Fibroblast of lung (primary cell): ENCODE measurements around the gene PTPRM. TPM values are rescaled to one million over a fixed set of nuclear protein-coding genes. Genes with fewer than 3 reads are reported as not detected.

ENCODE experiments used
- DNase-seq, 2 donors: peaks; one replicate each; pipeline versions ENCODE4 v3.0.0 to v3.0.0-alpha.2; 2010; ENCODE audit warnings: low read depth in 2 of 2
- H2AFZ ChIP-seq: 2 replicates; pipeline ENCODE4 v1.5.1; 2012; ENCODE audit warnings: low read length, control low read depth, inconsistent platforms
- H3K27ac ChIP-seq: 2 replicates; pipeline ENCODE4 v1.5.1; 2011; ENCODE audit warnings: low read length, control low read depth; ENCODE audit not compliant: insufficient read depth
- H3K27me3 ChIP-seq: 2 replicates; pipeline ENCODE4 v1.5.1; 2011; ENCODE audit warnings: mild to moderate bottlenecking, low read length; ENCODE audit not compliant: control insufficient read depth, insufficient read depth
- H3K36me3 ChIP-seq: 2 replicates; pipeline ENCODE4 v1.5.1; 2011; ENCODE audit warnings: low read length; ENCODE audit not compliant: control insufficient read depth, insufficient read depth
- H3K4me1 ChIP-seq: 2 replicates; pipeline ENCODE4 v1.5.1; 2011; ENCODE audit warnings: low read length; ENCODE audit not compliant: control insufficient read depth, insufficient read depth; ENCODE audit errors: extremely low read depth
- H3K4me2 ChIP-seq: 2 replicates; pipeline ENCODE4 v1.5.1; 2011; ENCODE audit warnings: low read length, control low read depth; ENCODE audit not compliant: insufficient read depth; ENCODE audit errors: extremely low read depth
- H3K4me3 ChIP-seq, 4 experiments: fragments of 200-600 bp in 1 of 4; sonication (generic) in 1 of 4; replicated peaks in 1 of 4; 2 replicates each; pipeline ENCODE4 v1.5.1; 2011 to 2016; ENCODE audit warnings: low read length in 4 of 4, low read depth in 3 of 4, mild to moderate bottlenecking in 3 of 4, control low read depth in 2 of 4, inconsistent platforms in 1 of 4, mixed read lengths in 1 of 4; ENCODE audit not compliant: insufficient read depth in 1 of 4; ENCODE audit errors: control extremely low read depth in 1 of 4
- H3K79me2 ChIP-seq: 2 replicates; pipeline ENCODE4 v1.5.1; 2012; ENCODE audit warnings: mild to moderate bottlenecking, low read length, inconsistent platforms; ENCODE audit not compliant: control insufficient read depth, insufficient read depth
- H3K9ac ChIP-seq: 2 replicates; pipeline ENCODE4 v1.5.1; 2011; ENCODE audit warnings: mild to moderate bottlenecking, low read length, control low read depth; ENCODE audit not compliant: insufficient read depth
- H3K9me3 ChIP-seq: 2 replicates; pipeline ENCODE4 v1.5.1; 2012; ENCODE audit warnings: low read depth, low read length; ENCODE audit not compliant: control insufficient read depth, insufficient read depth
- H4K20me1 ChIP-seq: 2 replicates; pipeline ENCODE4 v1.5.1; 2011; ENCODE audit warnings: low read length; ENCODE audit not compliant: control insufficient read depth, insufficient read depth; ENCODE audit errors: extremely low read depth
- EZH2 ChIP-seq: IDR thresholded peaks from 2 replicates; pipeline ENCODE4 v1.5.1; 2012; ENCODE audit warnings: low read length, control low read depth, mild to moderate bottlenecking; ENCODE audit errors: missing control alignments
- polyA plus RNA-seq, 2 donors: library from polyadenylated mRNA; depleted of rRNA in 1 of 2; stranded (reverse) in 1 of 2; unstranded in 1 of 2; fragments of >200 nt; gene quantifications; 2 replicates each; pipeline ENCODE4 v1.2.1, GENCODE V29; 2011 to 2012; ENCODE audit warnings: missing spikeins in 1 of 2
- total RNA-seq: library from RNA; depleted of rRNA; stranded (reverse); fragments of >200 nt; gene quantifications from 2 replicates; pipeline ENCODE4 v1.2.1, GENCODE V29; 2014
- TF ChIP-seq, protein P1 (sequence below), 2 donors: IDR thresholded peaks in 1 of 2; conservative IDR thresholded peaks in 1 of 2; 1 replicate in 1 of 2; 2 replicates in 1 of 2; pipeline ENCODE4 v1.5.1; 2011 to 2012; ENCODE audit warnings: low read length in 2 of 2, control low read depth in 1 of 2, inconsistent platforms in 1 of 2, low read depth in 1 of 2, mild to moderate bottlenecking in 1 of 2

The PTPRM gene
- total and polyA plus RNA-seq, 2 donors (not counting 1 experiment from before 2014, with no cell fraction given): 86.6 to 87.0 TPM

DNA sequence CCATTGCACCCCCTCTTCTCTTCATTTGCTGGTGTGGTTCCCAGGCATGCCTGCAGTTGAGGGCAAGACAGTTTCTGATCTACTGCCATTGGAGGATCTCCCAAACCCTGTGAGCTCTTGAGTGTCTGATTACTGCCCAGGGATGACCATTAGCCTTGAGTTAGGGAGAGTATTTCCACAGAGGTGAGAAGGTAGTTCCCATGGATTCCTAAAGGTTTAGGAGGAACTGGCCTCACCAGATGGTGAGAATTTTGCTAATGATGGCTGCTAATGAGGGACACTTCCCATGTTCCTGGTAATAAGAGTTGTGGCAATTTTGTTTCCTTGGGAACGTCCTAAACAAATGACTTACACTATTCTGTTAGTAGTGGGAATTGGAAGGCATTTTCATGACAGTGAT lies 42.5 kb downstream of the PTPRM start:
- Histone ChIP-seq H3K79me2 (peaks cover 2% of the 10 kb centered on the region), H3K4me3 (no peak overlapping the region), H3K9me3 (no peaks in the 10 kb centered on the region), H3K4me1 (peaks cover 7% of the 10 kb centered on the region), H3K4me2 (no peak overlapping the region), H3K9ac (no peak overlapping the region), H3K27ac (no peak overlapping the region), H3K27me3 (no peaks in the 10 kb centered on the region), H2AFZ (no peak overlapping the region), H3K36me3 (no peaks in the 10 kb centered on the region), H4K20me1 (no peaks in the 10 kb centered on the region)
- TF ChIP-seq EZH2: no peak
- TF ChIP-seq, protein P1, sequence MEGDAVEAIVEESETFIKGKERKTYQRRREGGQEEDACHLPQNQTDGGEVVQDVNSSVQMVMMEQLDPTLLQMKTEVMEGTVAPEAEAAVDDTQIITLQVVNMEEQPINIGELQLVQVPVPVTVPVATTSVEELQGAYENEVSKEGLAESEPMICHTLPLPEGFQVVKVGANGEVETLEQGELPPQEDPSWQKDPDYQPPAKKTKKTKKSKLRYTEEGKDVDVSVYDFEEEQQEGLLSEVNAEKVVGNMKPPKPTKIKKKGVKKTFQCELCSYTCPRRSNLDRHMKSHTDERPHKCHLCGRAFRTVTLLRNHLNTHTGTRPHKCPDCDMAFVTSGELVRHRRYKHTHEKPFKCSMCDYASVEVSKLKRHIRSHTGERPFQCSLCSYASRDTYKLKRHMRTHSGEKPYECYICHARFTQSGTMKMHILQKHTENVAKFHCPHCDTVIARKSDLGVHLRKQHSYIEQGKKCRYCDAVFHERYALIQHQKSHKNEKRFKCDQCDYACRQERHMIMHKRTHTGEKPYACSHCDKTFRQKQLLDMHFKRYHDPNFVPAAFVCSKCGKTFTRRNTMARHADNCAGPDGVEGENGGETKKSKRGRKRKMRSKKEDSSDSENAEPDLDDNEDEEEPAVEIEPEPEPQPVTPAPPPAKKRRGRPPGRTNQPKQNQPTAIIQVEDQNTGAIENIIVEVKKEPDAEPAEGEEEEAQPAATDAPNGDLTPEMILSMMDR (conservative IDR thresholded peaks at IDR 0.05 in 1 of 2, IDR thresholded peaks at IDR 0.05 in 1 of 2; ENCODE audit: low read depth in 1 of 2, low read length in 2 of 2): no peak
- no peak for DNase-seq

- no peaks in the 10 kb centered on the region for H3K27me3 ChIP-seq
- no peaks in the 10 kb centered on the region for H3K4me1 ChIP-seq
- DNase-seq: no peak
- no peak overlapping the region for H3K9ac ChIP-seq
- no peak overlapping the region for H3K4me2 ChIP-seq
- no peak overlapping the region for H3K4me3 ChIP-seq
- no peaks in the 10 kb centered on the region for H3K9me3 ChIP-seq
- H4K20me1 ChIP-seq: no peaks in the 10 kb centered on the region
- TF ChIP-seq EZH2: no peak
- TF ChIP-seq, protein P1 (conservative IDR thresholded peaks at IDR 0.05 in 1 of 2, IDR thresholded peaks at IDR 0.05 in 1 of 2; ENCODE audit: low read depth in 1 of 2, low read length in 2 of 2): no peak
- H3K36me3 ChIP-seq: no peaks in the 10 kb centered on the region
- no peak overlapping the region for H3K27ac ChIP-seq
- H2AFZ ChIP-seq: no peak overlapping the region
- no peaks in the 10 kb centered on the region for H3K79me2 ChIP-seq
Observed at GRCh38 chr18:7614042-7614441, 46.9 kb downstream of the PTPRM start.

- H2AFZ ChIP-seq: no peak overlapping the region
- TF ChIP-seq EZH2: no peak
- TF ChIP-seq, protein P1 (conservative IDR thresholded peaks at IDR 0.05 in 1 of 2, IDR thresholded peaks at IDR 0.05 in 1 of 2; ENCODE audit: low read depth in 1 of 2, low read length in 2 of 2): no peak
- H3K36me3 ChIP-seq: no peaks in the 10 kb centered on the region
- no peak overlapping the region for H3K4me3 ChIP-seq
- H3K9me3 ChIP-seq: no peaks in the 10 kb centered on the region
- DNase-seq: no peak
- H4K20me1 ChIP-seq: no peaks in the 10 kb centered on the region
- H3K79me2 ChIP-seq: no peaks in the 10 kb centered on the region
- H3K4me1 ChIP-seq: no peaks in the 10 kb centered on the region
- no peak overlapping the region for H3K4me2 ChIP-seq
- no peaks in the 10 kb centered on the region for H3K27me3 ChIP-seq
- no peak overlapping the region for H3K27ac ChIP-seq
- no peak overlapping the region for H3K9ac ChIP-seq
Observed at GRCh38 chr18:7615840-7616239, 48.7 kb downstream of the PTPRM start.
